GM12878 (cell line): Measurements from ENCODE around the gene TMCC3.

ENCODE experiments used
- BACH1 ChIP-seq: fragments of 450-650 bp; IDR thresholded peaks from 2 replicates; pipeline ENCODE4 v1.6.1; 2017; ENCODE audit warnings: mild to moderate bottlenecking, borderline replicate concordance
- CHD2 ChIP-seq: IDR thresholded peaks from 2 replicates; pipeline ENCODE4 v1.6.1; 2011; ENCODE audit warnings: low read depth, low read length, improper control_type of control experiment, borderline replicate concordance
- ESRRA ChIP-seq: IDR thresholded peaks from 2 replicates; pipeline ENCODE4 v1.6.1; 2012; ENCODE audit warnings: mild to moderate bottlenecking, low read length, improper control_type of control experiment
- POLR2AphosphoS2 ChIP-seq: IDR thresholded peaks from 2 replicates; pipeline ENCODE4 v1.6.1; 2011; ENCODE audit warnings: low read depth, mild to moderate bottlenecking, low read length, improper control_type of control experiment, moderate library complexity
- POLR2AphosphoS5 ChIP-seq: IDR thresholded peaks from 2 replicates; pipeline ENCODE4 v1.6.1; 2011; ENCODE audit warnings: mild to moderate bottlenecking, low read length, inconsistent platforms
- TF ChIP-seq, protein P1 (sequence below): IDR thresholded peaks from 2 replicates; pipeline ENCODE4 v1.6.1; 2011; ENCODE audit warnings: low read depth, low read length, improper control_type of control experiment, borderline replicate concordance
- TF ChIP-seq, protein P2 (sequence below), 3 experiments: IDR thresholded peaks in 2 of 3; conservative IDR thresholded peaks in 1 of 3; 2 replicates each; pipeline ENCODE4 v1.5.1; 2011; ENCODE audit warnings: low read depth in 3 of 3, low read length in 3 of 3, mild to moderate bottlenecking in 3 of 3, control low read depth in 2 of 3, moderate library complexity in 2 of 3, inconsistent platforms in 1 of 3, mixed read lengths in 1 of 3; ENCODE audit not compliant: control insufficient read depth in 2 of 3, insufficient read depth in 1 of 3; ENCODE audit errors: extremely low read depth in 1 of 3
- TF ChIP-seq, protein P3 (sequence below): IDR thresholded peaks from 2 replicates; pipeline ENCODE4 v1.6.1; 2012; ENCODE audit warnings: low read depth, low read length, improper control_type of control experiment

DNA sequence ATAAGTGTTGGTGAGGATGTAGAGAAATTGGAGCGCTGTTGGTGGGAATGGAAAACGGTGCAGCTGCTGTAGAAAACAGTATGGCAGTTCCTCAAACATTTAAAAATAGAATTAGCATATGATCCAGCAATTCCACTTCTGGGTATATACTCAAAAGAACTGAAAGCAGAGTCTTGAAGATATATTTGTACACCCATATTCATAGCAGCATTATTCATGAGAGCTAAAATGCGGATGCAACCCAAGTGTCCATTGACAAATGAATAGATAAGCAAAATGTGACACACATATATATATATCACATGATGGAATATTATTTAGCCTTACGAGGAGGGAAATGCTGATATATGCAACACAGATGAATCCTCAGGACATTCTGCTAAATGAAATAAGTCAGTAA, 106.0 kb downstream of the TMCC3 start:
- TF ChIP-seq BACH1 (no peak), POLR2AphosphoS5 (no peak), ESRRA (no peak), POLR2AphosphoS2 (no peak), CHD2 (no peak)
- TF ChIP-seq, protein P1, sequence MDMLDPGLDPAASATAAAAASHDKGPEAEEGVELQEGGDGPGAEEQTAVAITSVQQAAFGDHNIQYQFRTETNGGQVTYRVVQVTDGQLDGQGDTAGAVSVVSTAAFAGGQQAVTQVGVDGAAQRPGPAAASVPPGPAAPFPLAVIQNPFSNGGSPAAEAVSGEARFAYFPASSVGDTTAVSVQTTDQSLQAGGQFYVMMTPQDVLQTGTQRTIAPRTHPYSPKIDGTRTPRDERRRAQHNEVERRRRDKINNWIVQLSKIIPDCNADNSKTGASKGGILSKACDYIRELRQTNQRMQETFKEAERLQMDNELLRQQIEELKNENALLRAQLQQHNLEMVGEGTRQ, result no peak
- TF ChIP-seq, protein P2, sequence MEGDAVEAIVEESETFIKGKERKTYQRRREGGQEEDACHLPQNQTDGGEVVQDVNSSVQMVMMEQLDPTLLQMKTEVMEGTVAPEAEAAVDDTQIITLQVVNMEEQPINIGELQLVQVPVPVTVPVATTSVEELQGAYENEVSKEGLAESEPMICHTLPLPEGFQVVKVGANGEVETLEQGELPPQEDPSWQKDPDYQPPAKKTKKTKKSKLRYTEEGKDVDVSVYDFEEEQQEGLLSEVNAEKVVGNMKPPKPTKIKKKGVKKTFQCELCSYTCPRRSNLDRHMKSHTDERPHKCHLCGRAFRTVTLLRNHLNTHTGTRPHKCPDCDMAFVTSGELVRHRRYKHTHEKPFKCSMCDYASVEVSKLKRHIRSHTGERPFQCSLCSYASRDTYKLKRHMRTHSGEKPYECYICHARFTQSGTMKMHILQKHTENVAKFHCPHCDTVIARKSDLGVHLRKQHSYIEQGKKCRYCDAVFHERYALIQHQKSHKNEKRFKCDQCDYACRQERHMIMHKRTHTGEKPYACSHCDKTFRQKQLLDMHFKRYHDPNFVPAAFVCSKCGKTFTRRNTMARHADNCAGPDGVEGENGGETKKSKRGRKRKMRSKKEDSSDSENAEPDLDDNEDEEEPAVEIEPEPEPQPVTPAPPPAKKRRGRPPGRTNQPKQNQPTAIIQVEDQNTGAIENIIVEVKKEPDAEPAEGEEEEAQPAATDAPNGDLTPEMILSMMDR (IDR thresholded peaks at IDR 0.05 in 2 of 3, conservative IDR thresholded peaks at IDR 0.05 in 1 of 3; ENCODE audit: control insufficient read depth in 2 of 3, extremely low read depth in 1 of 3, insufficient read depth in 1 of 3, low read depth in 3 of 3, low read length in 3 of 3), result no peak
- TF ChIP-seq, protein P3, sequence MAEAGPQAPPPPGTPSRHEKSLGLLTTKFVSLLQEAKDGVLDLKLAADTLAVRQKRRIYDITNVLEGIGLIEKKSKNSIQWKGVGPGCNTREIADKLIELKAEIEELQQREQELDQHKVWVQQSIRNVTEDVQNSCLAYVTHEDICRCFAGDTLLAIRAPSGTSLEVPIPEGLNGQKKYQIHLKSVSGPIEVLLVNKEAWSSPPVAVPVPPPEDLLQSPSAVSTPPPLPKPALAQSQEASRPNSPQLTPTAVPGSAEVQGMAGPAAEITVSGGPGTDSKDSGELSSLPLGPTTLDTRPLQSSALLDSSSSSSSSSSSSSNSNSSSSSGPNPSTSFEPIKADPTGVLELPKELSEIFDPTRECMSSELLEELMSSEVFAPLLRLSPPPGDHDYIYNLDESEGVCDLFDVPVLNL, result no peak
